GM18505 (cell line): ENCODE data around the gene ANO1.

Source experiments
- ATAC-seq: cut with Tn5 transposase; IDR thresholded peaks from one replicate; pipeline ENCODE4 v1.9.1; 2021; ENCODE audit not compliant: unreplicated experiment
- POLR2A ChIP-seq: IDR thresholded peaks from 4 replicates; pipeline ENCODE4 v1.6.1; 2011; ENCODE audit warnings: borderline replicate concordance; ENCODE audit not compliant: insufficient read depth, insufficient read length; ENCODE audit errors: extremely low read depth

ANO1 gene

GRCh38 chr11:70071996-70072395 is 6.1 kb upstream of the ANO1 start:
- ATAC-seq: no peak
- TF ChIP-seq POLR2A: no peak

- ATAC-seq: no peak
- no peak for TF ChIP-seq POLR2A
Observed at GRCh38 chr11:70072461-70072860, 5.7 kb upstream of the ANO1 start.

DNA sequence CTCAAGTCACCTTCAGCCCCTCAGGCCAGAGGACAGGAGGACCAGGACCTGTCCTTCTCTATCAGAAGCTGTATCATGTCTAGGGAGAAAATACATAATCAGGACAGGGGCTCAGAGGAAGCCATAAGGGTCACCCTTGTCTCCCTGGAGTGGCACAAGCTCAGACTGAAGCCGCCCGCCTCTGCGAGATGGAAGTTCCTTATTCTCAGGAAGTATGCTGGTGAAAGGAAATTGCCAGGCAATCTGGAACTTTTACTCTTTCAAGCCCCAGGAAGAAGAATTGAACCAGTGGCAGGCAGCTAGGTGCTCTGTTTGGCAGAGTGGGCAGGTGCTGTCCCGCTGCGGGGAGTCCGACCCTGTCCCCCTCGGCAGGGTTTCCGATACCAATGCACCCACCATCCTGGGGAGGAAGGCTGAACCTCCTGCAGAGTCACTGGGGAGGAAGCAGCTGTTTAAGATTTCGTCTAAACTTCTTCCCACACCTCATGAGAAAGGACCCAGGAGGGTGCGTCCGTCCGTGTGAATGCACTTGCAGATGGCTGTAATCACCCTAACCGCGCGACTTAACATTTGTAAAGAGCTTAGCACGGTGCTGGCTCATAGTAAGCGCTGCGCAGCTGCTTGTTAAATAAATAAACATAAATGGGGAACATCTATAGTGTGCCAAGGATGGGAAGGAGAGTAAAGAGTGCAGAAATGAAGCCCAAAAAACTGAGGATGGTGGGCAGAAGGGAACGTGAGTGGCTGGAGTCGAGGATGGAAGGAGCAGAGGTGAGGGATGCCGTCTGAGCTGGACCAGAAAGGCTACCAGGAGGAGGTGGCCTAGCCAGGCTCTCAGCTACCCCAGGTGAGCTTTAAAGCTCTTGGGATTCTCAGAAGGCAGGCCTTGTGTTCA is 5.0 kb upstream of the ANO1 start:
- no peak for ATAC-seq
- TF ChIP-seq POLR2A: no peak

DNA sequence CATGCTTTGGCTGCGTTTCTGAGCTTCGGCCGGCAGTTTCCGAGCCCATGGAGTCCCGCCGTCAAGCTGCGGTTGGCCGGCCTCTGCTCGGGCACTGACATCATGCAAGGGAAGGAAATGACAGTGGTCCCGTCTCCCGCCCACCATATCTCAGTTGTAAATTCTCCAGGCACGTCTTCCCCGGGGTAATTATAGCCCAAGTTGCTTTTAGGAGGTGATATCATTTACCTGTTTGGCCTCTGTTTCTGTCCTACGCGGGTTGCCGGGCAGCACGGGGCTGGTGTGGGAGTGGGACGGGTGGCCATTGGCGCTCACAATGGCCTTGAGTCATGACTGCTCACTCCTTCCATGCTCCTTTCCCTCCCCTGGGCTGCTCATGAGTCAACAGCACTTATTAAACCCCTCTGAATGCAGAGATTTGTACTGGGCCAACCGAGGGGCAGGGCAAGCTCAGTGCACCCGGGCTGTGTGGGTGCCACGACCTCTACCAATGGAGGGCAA is 4.2 kb upstream of the ANO1 start:
- no peak for TF ChIP-seq POLR2A
- ATAC-seq: no peak

DNA sequence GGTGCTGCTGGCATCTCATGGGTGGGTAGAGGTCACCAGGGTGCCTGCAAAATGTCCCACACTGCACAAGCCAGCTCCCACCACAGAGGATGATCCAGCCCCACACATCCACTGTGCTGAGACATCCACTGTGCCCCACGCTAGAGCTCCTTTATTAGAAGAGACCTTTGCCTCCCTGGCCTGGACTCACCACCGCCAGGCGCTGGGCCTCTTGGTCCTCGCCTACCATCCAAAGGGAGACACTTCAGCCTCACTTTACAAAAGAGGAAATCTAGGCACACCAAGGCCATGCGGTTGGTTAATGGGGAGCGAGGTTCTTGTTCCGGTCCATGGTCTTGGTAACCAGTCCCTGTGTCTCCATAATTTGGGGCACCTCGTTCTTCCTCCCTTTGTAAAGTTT is 3.4 kb upstream of the ANO1 start:
- no peak for ATAC-seq
- TF ChIP-seq POLR2A: no peak

GRCh38 chr11:70075836-70076235 is 2.3 kb upstream of the ANO1 start:
- TF ChIP-seq POLR2A: no peak
- no peak for ATAC-seq

- ATAC-seq: no peak
- no peak for TF ChIP-seq POLR2A
Observed at GRCh38 chr11:70076461-70076931, 1.6 kb upstream of the ANO1 start.

- ATAC-seq: no peak
- TF ChIP-seq POLR2A: no peak
Observed at GRCh38 chr11:70077411-70078094, 564 bp upstream of the ANO1 start.

DNA sequence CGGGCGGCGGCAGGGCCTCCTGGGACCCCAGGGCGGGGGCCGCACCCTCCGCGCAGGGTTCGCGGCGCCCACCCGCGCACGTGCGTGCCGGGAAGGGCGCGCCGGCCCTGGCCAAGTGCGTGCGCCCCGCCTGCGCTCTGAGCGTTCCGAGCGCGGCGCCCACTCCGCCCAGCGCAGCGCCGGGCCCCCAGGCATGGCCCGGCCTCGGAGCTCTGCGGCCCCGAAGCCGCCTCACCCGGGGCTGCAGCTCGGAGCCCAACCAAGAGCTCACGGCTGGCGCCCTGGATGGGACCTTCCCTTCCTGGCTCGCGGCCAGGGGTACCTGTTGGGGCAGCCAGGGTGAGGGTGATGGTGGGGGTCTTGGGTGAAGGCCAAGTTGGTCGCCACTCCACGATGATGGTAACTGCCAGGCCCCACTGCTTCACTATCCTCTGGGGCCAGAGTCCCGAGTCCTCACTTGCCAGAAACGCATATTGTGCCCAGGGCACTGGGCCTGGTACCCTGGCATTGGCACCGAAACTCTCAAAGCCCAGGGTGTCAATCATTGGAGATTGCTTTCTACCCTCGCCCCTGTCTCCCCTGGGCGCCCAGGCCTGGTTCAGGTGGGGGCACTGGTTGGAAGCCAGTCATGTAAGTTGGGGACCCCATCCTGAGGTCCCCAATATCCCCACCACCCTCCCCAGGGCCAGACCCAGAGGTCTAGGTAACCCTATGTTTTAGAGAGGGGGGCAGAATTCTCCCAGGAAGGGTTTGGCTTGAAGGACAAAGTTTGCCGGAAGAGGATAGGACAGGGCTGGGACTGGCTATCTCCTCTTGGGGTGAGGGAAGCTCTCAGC is 882 bp downstream of the ANO1 start:
- no peak for TF ChIP-seq POLR2A
- ATAC-seq: no peak

- no peak for ATAC-seq
- no peak for TF ChIP-seq POLR2A
Observed at GRCh38 chr11:70079691-70080090, 1.6 kb downstream of the ANO1 start.

DNA sequence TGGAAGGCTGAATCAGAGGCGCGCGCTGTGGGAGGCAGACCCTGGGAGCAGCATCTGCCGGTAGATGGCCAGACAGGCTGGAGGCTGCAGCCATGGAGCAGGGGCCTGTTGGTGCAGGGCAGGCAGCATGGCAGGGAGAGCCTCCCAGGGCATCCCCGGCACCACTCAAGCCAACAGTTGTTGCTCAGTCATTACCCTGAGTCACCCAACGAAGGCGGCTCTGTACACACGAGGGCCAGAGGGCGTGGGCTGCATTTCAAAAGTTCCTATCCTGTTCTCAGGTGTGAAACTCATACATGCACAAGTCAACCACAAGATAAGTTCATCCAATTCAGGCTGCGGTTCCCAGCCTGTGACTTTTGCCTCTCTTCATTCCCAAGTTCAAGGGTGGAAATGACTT is 2.6 kb downstream of the ANO1 start:
- no peak for TF ChIP-seq POLR2A
- ATAC-seq: no peak

GRCh38 chr11:70082829-70083228 is 4.7 kb downstream of the ANO1 start:
- no peak for ATAC-seq
- no peak for TF ChIP-seq POLR2A
